ENCODE data around the gene UTP4.

UTP4 gene

GRCh38 chr16:69112285-69113129 lies 19.9 kb upstream of the UTP4 start:
- peaks cover 65% of the 10 kb centered on the region for H3K36me3 ChIP-seq (ENCODE audit: control insufficient read depth, insufficient read depth, low read length)
- H3K27me3 ChIP-seq (ENCODE audit: control insufficient read depth, insufficient read depth, low read length): no peaks in the 10 kb centered on the region
- H3K4me3 ChIP-seq (ENCODE audit: low read depth, low read length): no peak overlapping the region
- no peak overlapping the region for H3K9ac ChIP-seq (ENCODE audit: low read depth, low read length)
- H3K4me1 ChIP-seq (ENCODE audit: control insufficient read depth, insufficient read depth, low read length): peaks cover 5% of the 10 kb centered on the region
- no peaks in the 10 kb centered on the region for H3K9me3 ChIP-seq (ENCODE audit: control insufficient read depth, insufficient read depth, low read length)

- Histone ChIP-seq H3K27me3 (ENCODE audit: control insufficient read depth, insufficient read depth, low read length) (no peaks in the 10 kb centered on the region), H3K4me1 (ENCODE audit: control insufficient read depth, insufficient read depth, low read length) (peaks cover 5% of the 10 kb centered on the region), H3K4me3 (ENCODE audit: low read depth, low read length) (no peak overlapping the region), H3K9me3 (ENCODE audit: control insufficient read depth, insufficient read depth, low read length) (no peaks in the 10 kb centered on the region), H3K36me3 (ENCODE audit: control insufficient read depth, insufficient read depth, low read length) (peaks cover 67% of the 10 kb centered on the region), H3K9ac (ENCODE audit: low read depth, low read length) (no peak overlapping the region)
These were observed 19.2 kb upstream of the UTP4 start for GRCh38 chr16:69113216-69113615.

GRCh38 chr16:69114346-69114975 lies 18.0 kb upstream of the UTP4 start:
- no peak overlapping the region for H3K4me3 ChIP-seq (ENCODE audit: low read depth, low read length)
- no peak overlapping the region for H3K9ac ChIP-seq (ENCODE audit: low read depth, low read length)
- peaks cover 71% of the 10 kb centered on the region for H3K36me3 ChIP-seq (ENCODE audit: control insufficient read depth, insufficient read depth, low read length)
- no peaks in the 10 kb centered on the region for H3K4me1 ChIP-seq (ENCODE audit: control insufficient read depth, insufficient read depth, low read length)
- no peaks in the 10 kb centered on the region for H3K27me3 ChIP-seq (ENCODE audit: control insufficient read depth, insufficient read depth, low read length)
- no peaks in the 10 kb centered on the region for H3K9me3 ChIP-seq (ENCODE audit: control insufficient read depth, insufficient read depth, low read length)

GRCh38 chr16:69114976-69115355 lies 17.5 kb upstream of the UTP4 start:
- Histone ChIP-seq H3K36me3 (ENCODE audit: control insufficient read depth, insufficient read depth, low read length) (peaks cover 71% of the 10 kb centered on the region), H3K4me1 (ENCODE audit: control insufficient read depth, insufficient read depth, low read length) (no peaks in the 10 kb centered on the region), H3K27me3 (ENCODE audit: control insufficient read depth, insufficient read depth, low read length) (no peaks in the 10 kb centered on the region), H3K9me3 (ENCODE audit: control insufficient read depth, insufficient read depth, low read length) (no peaks in the 10 kb centered on the region), H3K9ac (ENCODE audit: low read depth, low read length) (no peak overlapping the region), H3K4me3 (ENCODE audit: low read depth, low read length) (no peak overlapping the region)

- no peak overlapping the region for H3K4me3 ChIP-seq (ENCODE audit: low read depth, low read length)
These were observed 17.1 kb upstream of the UTP4 start for GRCh38 chr16:69115361-69115760.

GRCh38 chr16:69115837-69116236 lies 16.6 kb upstream of the UTP4 start:
- H3K9ac ChIP-seq (ENCODE audit: low read depth, low read length): no peak overlapping the region
- no peaks in the 10 kb centered on the region for H3K27me3 ChIP-seq (ENCODE audit: control insufficient read depth, insufficient read depth, low read length)
- H3K4me1 ChIP-seq (ENCODE audit: control insufficient read depth, insufficient read depth, low read length): no peaks in the 10 kb centered on the region
- H3K9me3 ChIP-seq (ENCODE audit: control insufficient read depth, insufficient read depth, low read length): no peaks in the 10 kb centered on the region
- H3K36me3 ChIP-seq (ENCODE audit: control insufficient read depth, insufficient read depth, low read length): peaks cover 73% of the 10 kb centered on the region
- H3K4me3 ChIP-seq (ENCODE audit: low read depth, low read length): no peak overlapping the region

More at GRCh38 chr16:69115361-69115760, 17.1 kb upstream of the UTP4 start:
- H3K36me3 ChIP-seq (ENCODE audit: control insufficient read depth, insufficient read depth, low read length): peaks cover 73% of the 10 kb centered on the region
- H3K4me1 ChIP-seq (ENCODE audit: control insufficient read depth, insufficient read depth, low read length): no peaks in the 10 kb centered on the region
- H3K9ac ChIP-seq (ENCODE audit: low read depth, low read length): no peak overlapping the region
- no peaks in the 10 kb centered on the region for H3K9me3 ChIP-seq (ENCODE audit: control insufficient read depth, insufficient read depth, low read length)
- no peaks in the 10 kb centered on the region for H3K27me3 ChIP-seq (ENCODE audit: control insufficient read depth, insufficient read depth, low read length)

- no peaks in the 10 kb centered on the region for H3K9me3 ChIP-seq (ENCODE audit: control insufficient read depth, insufficient read depth, low read length)
- H3K4me1 ChIP-seq (ENCODE audit: control insufficient read depth, insufficient read depth, low read length): no peaks in the 10 kb centered on the region
- H3K36me3 ChIP-seq (ENCODE audit: control insufficient read depth, insufficient read depth, low read length): peaks cover 75% of the 10 kb centered on the region
- no peaks in the 10 kb centered on the region for H3K27me3 ChIP-seq (ENCODE audit: control insufficient read depth, insufficient read depth, low read length)
- H3K9ac ChIP-seq (ENCODE audit: low read depth, low read length): no peak overlapping the region
- no peak overlapping the region for H3K4me3 ChIP-seq (ENCODE audit: low read depth, low read length)
These were observed 16.1 kb upstream of the UTP4 start for GRCh38 chr16:69116256-69116875.

- Histone ChIP-seq H3K9me3 (ENCODE audit: control insufficient read depth, insufficient read depth, low read length) (no peaks in the 10 kb centered on the region), H3K4me3 (ENCODE audit: low read depth, low read length) (no peak overlapping the region), H3K4me1 (ENCODE audit: control insufficient read depth, insufficient read depth, low read length) (no peaks in the 10 kb centered on the region), H3K36me3 (ENCODE audit: control insufficient read depth, insufficient read depth, low read length) (peaks cover 69% of the 10 kb centered on the region), H3K27me3 (ENCODE audit: control insufficient read depth, insufficient read depth, low read length) (no peaks in the 10 kb centered on the region), H3K9ac (ENCODE audit: low read depth, low read length) (no peak overlapping the region)
These were observed 15.5 kb upstream of the UTP4 start for GRCh38 chr16:69116906-69117305.

- H3K4me3 ChIP-seq (ENCODE audit: low read depth, low read length): no peak overlapping the region
- H3K27me3 ChIP-seq (ENCODE audit: control insufficient read depth, insufficient read depth, low read length): no peaks in the 10 kb centered on the region
- no peak overlapping the region for H3K9ac ChIP-seq (ENCODE audit: low read depth, low read length)
- H3K4me1 ChIP-seq (ENCODE audit: control insufficient read depth, insufficient read depth, low read length): no peaks in the 10 kb centered on the region
- H3K36me3 ChIP-seq (ENCODE audit: control insufficient read depth, insufficient read depth, low read length): peaks cover 61% of the 10 kb centered on the region
- H3K9me3 ChIP-seq (ENCODE audit: control insufficient read depth, insufficient read depth, low read length): no peaks in the 10 kb centered on the region
These were observed 14.0 kb upstream of the UTP4 start for GRCh38 chr16:69118468-69118867.

GRCh38 chr16:69118994-69119393 lies 13.5 kb upstream of the UTP4 start:
- no peaks in the 10 kb centered on the region for H3K27me3 ChIP-seq (ENCODE audit: control insufficient read depth, insufficient read depth, low read length)
- no peaks in the 10 kb centered on the region for H3K4me1 ChIP-seq (ENCODE audit: control insufficient read depth, insufficient read depth, low read length)
- peaks cover 56% of the 10 kb centered on the region for H3K36me3 ChIP-seq (ENCODE audit: control insufficient read depth, insufficient read depth, low read length)
- H3K4me3 ChIP-seq (ENCODE audit: low read depth, low read length): no peak overlapping the region
- H3K9me3 ChIP-seq (ENCODE audit: control insufficient read depth, insufficient read depth, low read length): no peaks in the 10 kb centered on the region
- H3K9ac ChIP-seq (ENCODE audit: low read depth, low read length): no peak overlapping the region

- no peaks in the 10 kb centered on the region for H3K9me3 ChIP-seq (ENCODE audit: control insufficient read depth, insufficient read depth, low read length)
- H3K4me1 ChIP-seq (ENCODE audit: control insufficient read depth, insufficient read depth, low read length): no peaks in the 10 kb centered on the region
- H3K4me3 ChIP-seq (ENCODE audit: low read depth, low read length): no peak overlapping the region
- peaks cover 51% of the 10 kb centered on the region for H3K36me3 ChIP-seq (ENCODE audit: control insufficient read depth, insufficient read depth, low read length)
- no peak overlapping the region for H3K9ac ChIP-seq (ENCODE audit: low read depth, low read length)
- H3K27me3 ChIP-seq (ENCODE audit: control insufficient read depth, insufficient read depth, low read length): no peaks in the 10 kb centered on the region
These were observed 12.9 kb upstream of the UTP4 start for GRCh38 chr16:69119536-69119935.

Data from iPS-15b (cell line).